Memory B cell (primary cell): Measurements from ENCODE around the gene STYK1.

Source experiments
- ATAC-seq: fragments of 150-1000 bp; cut with Tn5 transposase; 2 replicates; pipeline ENCODE4 v1.10.0; 2021; ENCODE audit warnings: low read depth, mild to moderate bottlenecking, moderate library complexity
- DNase-seq, 2 donors: peaks; one replicate each; pipeline ENCODE4 v3.0.0; 2022; ENCODE audit warnings: low spot score in 2 of 2
- H3K27ac Mint-ChIP-seq: one replicate; pipeline ENCODE4 v1.8.0; 2022; ENCODE audit warnings: mild to moderate bottlenecking, moderate library complexity, mixed read lengths
- H3K27me3 Mint-ChIP-seq: one replicate; pipeline ENCODE4 v1.8.0; 2022; ENCODE audit warnings: mixed read lengths
- H3K36me3 Mint-ChIP-seq: one replicate; pipeline ENCODE4 v1.8.0; 2022; ENCODE audit warnings: mild to moderate bottlenecking, mixed read lengths
- H3K4me1 Mint-ChIP-seq: one replicate; pipeline ENCODE4 v1.8.0; 2022; ENCODE audit warnings: mixed read lengths
- H3K4me3 Mint-ChIP-seq: one replicate; pipeline ENCODE4 v1.8.0; 2022; ENCODE audit warnings: mild to moderate bottlenecking, moderate library complexity, mixed read lengths
- H3K9me3 Mint-ChIP-seq: one replicate; pipeline ENCODE4 v1.8.0; 2022; ENCODE audit warnings: mixed read lengths

The STYK1 gene

GRCh38 chr12:10705655-10706054 lies 31.8 kb upstream of the STYK1 start:
- Mint-ChIP-seq H3K4me3 (no peak overlapping the region), H3K9me3 (no peaks in the 10 kb centered on the region), H3K36me3 (peaks cover 4% of the 10 kb centered on the region), H3K4me1 (peaks cover 5% of the 10 kb centered on the region), H3K27me3 (peaks cover 10% of the 10 kb centered on the region), H3K27ac (no peak overlapping the region)
- ATAC-seq (no peak), DNase-seq (no peak)

DNA sequence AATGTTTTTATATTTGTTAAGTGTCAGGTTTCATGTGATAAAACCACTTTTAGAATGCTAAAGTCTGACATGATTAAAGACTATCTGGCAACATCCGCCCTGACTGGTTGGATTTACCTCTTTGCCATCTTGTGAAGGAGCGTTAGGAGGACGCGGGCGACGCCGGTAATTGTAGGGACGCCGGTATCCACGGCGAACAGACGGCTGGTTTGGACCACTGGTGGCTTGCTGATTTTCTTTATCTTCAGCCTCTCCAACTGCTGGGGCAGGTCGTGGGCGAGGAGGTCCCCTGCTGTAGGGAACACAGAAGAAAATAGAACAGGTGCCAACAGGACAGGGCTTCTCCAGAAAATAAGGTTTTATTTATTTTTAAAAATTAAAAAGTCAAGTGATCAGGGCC lies 28.0 kb upstream of the STYK1 start:
- H3K27ac Mint-ChIP-seq = no peak overlapping the region

GRCh38 chr12:10701131-10701681 lies 27.4 kb upstream of the STYK1 start:
- H3K4me1 Mint-ChIP-seq = peaks cover 3% of the 10 kb centered on the region
- peak; percentile 17 for ATAC-seq
- H3K9me3 Mint-ChIP-seq = no peaks in the 10 kb centered on the region
- no peaks in the 10 kb centered on the region for H3K27me3 Mint-ChIP-seq
- H3K4me3 Mint-ChIP-seq = no peak overlapping the region
- H3K36me3 Mint-ChIP-seq = no peaks in the 10 kb centered on the region
- no peak overlapping the region for H3K27ac Mint-ChIP-seq
- DNase-seq = no peak

More for the DNA sequence above, 28.0 kb upstream of the STYK1 start:
- no peak overlapping the region for H3K4me3 Mint-ChIP-seq
- DNase-seq (no peak), ATAC-seq (no peak)
- no peaks in the 10 kb centered on the region for H3K9me3 Mint-ChIP-seq
- no peaks in the 10 kb centered on the region for H3K27me3 Mint-ChIP-seq
- H3K4me1 Mint-ChIP-seq = peaks cover 3% of the 10 kb centered on the region
- H3K36me3 Mint-ChIP-seq = no peaks in the 10 kb centered on the region

GRCh38 chr12:10700581-10700980 lies 26.7 kb upstream of the STYK1 start:
- Mint-ChIP-seq H3K4me3 (no peak overlapping the region), H3K27ac (no peak overlapping the region), H3K4me1 (peaks cover 3% of the 10 kb centered on the region), H3K36me3 (no peaks in the 10 kb centered on the region), H3K27me3 (no peaks in the 10 kb centered on the region), H3K9me3 (no peaks in the 10 kb centered on the region)
- ATAC-seq (no peak), DNase-seq (no peak)

- Mint-ChIP-seq H3K4me1 (peaks cover 3% of the 10 kb centered on the region), H3K36me3 (no peaks in the 10 kb centered on the region), H3K4me3 (no peak overlapping the region), H3K27ac (no peak overlapping the region), H3K27me3 (no peaks in the 10 kb centered on the region), H3K9me3 (no peaks in the 10 kb centered on the region)
- no peak for DNase-seq
- no peak for ATAC-seq
Measured at GRCh38 chr12:10697862-10698261, 24.0 kb upstream of the STYK1 start.

- no peaks in the 10 kb centered on the region for H3K9me3 Mint-ChIP-seq
- ATAC-seq (no peak), DNase-seq (no peak)
- H3K4me1 Mint-ChIP-seq = peaks cover 3% of the 10 kb centered on the region
- no peak overlapping the region for H3K27ac Mint-ChIP-seq
- no peaks in the 10 kb centered on the region for H3K36me3 Mint-ChIP-seq
- H3K4me3 Mint-ChIP-seq = no peak overlapping the region
- no peaks in the 10 kb centered on the region for H3K27me3 Mint-ChIP-seq
Measured at GRCh38 chr12:10697156-10697555, 23.3 kb upstream of the STYK1 start.

GRCh38 chr12:10690906-10691305 lies 17.1 kb upstream of the STYK1 start:
- no peaks in the 10 kb centered on the region for H3K4me1 Mint-ChIP-seq
- H3K9me3 Mint-ChIP-seq = peaks cover 6% of the 10 kb centered on the region
- no peaks in the 10 kb centered on the region for H3K36me3 Mint-ChIP-seq
- peaks cover 3% of the 10 kb centered on the region for H3K27me3 Mint-ChIP-seq
- no peak overlapping the region for H3K4me3 Mint-ChIP-seq
- no peak overlapping the region for H3K27ac Mint-ChIP-seq
- no peak for ATAC-seq
- DNase-seq = no peak

- DNase-seq (no peak), ATAC-seq (no peak)
- H3K27me3 Mint-ChIP-seq = peaks cover 7% of the 10 kb centered on the region
- no peak overlapping the region for H3K4me3 Mint-ChIP-seq
- no peaks in the 10 kb centered on the region for H3K36me3 Mint-ChIP-seq
- peaks cover 6% of the 10 kb centered on the region for H3K9me3 Mint-ChIP-seq
- no peaks in the 10 kb centered on the region for H3K4me1 Mint-ChIP-seq
- H3K27ac Mint-ChIP-seq = no peak overlapping the region
Measured at GRCh38 chr12:10689146-10689545, 15.3 kb upstream of the STYK1 start.

GRCh38 chr12:10688042-10688441 lies 14.2 kb upstream of the STYK1 start:
- Mint-ChIP-seq H3K4me3 (no peak overlapping the region), H3K36me3 (no peaks in the 10 kb centered on the region), H3K27ac (no peak overlapping the region), H3K27me3 (peaks cover 7% of the 10 kb centered on the region), H3K9me3 (peaks cover 6% of the 10 kb centered on the region), H3K4me1 (no peaks in the 10 kb centered on the region)
- no peak for DNase-seq
- ATAC-seq = no peak

DNA sequence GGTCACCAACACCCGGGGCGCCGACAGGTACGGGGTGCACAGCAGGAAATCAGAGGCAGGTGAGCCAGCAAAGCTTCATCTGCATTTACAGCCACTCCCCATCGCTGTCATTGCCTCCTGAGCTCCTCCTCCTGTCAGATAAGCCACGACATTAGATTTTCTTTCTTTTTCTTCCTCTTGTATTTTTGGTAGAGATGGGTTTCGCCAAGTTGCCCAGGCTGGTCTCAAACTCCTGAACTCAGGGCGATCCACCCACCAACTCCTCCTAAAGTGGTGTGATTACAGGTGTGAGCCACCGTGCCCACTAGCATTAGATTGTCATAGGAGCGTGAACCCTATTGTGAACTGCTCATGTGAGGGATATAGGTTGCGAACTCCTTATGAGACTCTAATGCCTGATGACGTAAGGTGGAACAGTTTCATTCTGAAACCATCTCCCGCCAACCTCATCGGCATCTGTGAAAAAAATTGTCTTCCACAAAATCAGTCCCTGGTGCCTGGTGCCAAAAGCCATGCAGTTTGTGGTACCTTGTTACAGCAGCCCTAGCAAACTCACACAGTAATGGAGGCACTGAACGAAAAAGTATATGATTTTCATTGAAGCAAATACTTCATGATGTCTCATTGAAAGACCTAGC lies 1.5 kb downstream of the STYK1 start:
- ATAC-seq = peak; percentile 34
- Mint-ChIP-seq H3K36me3 (no peaks in the 10 kb centered on the region), H3K9me3 (peaks cover 3% of the 10 kb centered on the region), H3K4me1 (peaks cover 15% of the 10 kb centered on the region), H3K4me3 (peak overlapping the region; percentile 58), H3K27me3 (peaks cover 27% of the 10 kb centered on the region), H3K27ac (no peak overlapping the region)
- no peak for DNase-seq

GRCh38 chr12:10669533-10669932 lies 4.3 kb downstream of the STYK1 start:
- Mint-ChIP-seq H3K27ac (no peak overlapping the region), H3K27me3 (peaks cover 17% of the 10 kb centered on the region), H3K4me1 (peaks cover 15% of the 10 kb centered on the region), H3K4me3 (no peak overlapping the region), H3K36me3 (no peaks in the 10 kb centered on the region), H3K9me3 (peaks cover 3% of the 10 kb centered on the region)
- no peak for DNase-seq
- ATAC-seq = no peak

DNA sequence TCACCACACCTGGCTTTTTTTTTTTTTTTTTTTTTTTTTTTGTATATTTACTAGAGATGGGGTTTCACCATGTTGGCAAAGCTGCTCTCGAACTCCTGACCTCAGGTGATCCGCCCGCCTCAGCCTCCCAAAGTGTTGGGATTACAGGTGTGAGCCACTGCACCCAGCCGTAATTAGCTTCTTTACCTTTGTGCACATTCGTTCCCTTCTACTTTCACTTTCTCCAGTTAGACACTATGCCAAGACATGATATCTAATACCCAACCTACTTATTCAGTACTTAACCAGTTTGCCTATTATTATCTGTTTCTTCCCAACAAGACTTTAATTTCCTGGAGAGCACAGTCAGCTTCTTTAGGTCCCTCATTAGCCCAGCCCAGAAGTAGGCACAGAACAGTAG lies 5.3 kb downstream of the STYK1 start:
- H3K36me3 Mint-ChIP-seq = no peaks in the 10 kb centered on the region
- peaks cover 15% of the 10 kb centered on the region for H3K27me3 Mint-ChIP-seq
- H3K4me1 Mint-ChIP-seq = peaks cover 9% of the 10 kb centered on the region
- ATAC-seq (no peak), DNase-seq (no peak)
- peaks cover 3% of the 10 kb centered on the region for H3K9me3 Mint-ChIP-seq
- H3K27ac Mint-ChIP-seq = no peak overlapping the region
- H3K4me3 Mint-ChIP-seq = peak overlapping the region; percentile 9

GRCh38 chr12:10667581-10667980 lies 6.3 kb downstream of the STYK1 start:
- peaks cover 5% of the 10 kb centered on the region for H3K4me1 Mint-ChIP-seq
- no peaks in the 10 kb centered on the region for H3K9me3 Mint-ChIP-seq
- no peak overlapping the region for H3K27ac Mint-ChIP-seq
- no peak overlapping the region for H3K4me3 Mint-ChIP-seq
- DNase-seq (no peak), ATAC-seq (no peak)
- no peaks in the 10 kb centered on the region for H3K36me3 Mint-ChIP-seq
- H3K27me3 Mint-ChIP-seq = peaks cover 13% of the 10 kb centered on the region

DNA sequence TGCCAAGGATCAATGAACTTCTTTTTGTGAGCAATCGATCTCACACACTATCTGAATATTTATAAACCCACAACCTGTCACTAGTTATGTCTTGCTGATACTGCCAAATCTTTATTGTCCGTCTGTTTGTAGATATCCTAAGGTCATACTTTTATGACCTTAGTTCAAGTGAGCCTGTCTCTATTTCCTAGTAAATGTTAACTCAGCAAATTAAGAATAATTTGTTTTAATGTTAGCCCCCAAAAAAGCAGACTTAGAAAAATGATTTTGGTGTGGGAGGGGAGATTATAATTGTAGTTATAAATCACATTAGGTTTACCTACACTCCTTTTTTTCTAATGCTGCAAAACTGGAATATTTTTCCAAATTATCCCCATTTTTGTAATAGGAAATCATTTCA lies 9.4 kb downstream of the STYK1 start:
- no peak for ATAC-seq
- DNase-seq = no peak
- no peaks in the 10 kb centered on the region for H3K9me3 Mint-ChIP-seq
- peaks cover 17% of the 10 kb centered on the region for H3K27me3 Mint-ChIP-seq
- H3K4me1 Mint-ChIP-seq = peaks cover 5% of the 10 kb centered on the region
- H3K4me3 Mint-ChIP-seq = no peak overlapping the region
- H3K36me3 Mint-ChIP-seq = no peaks in the 10 kb centered on the region
- H3K27ac Mint-ChIP-seq = no peak overlapping the region

DNA sequence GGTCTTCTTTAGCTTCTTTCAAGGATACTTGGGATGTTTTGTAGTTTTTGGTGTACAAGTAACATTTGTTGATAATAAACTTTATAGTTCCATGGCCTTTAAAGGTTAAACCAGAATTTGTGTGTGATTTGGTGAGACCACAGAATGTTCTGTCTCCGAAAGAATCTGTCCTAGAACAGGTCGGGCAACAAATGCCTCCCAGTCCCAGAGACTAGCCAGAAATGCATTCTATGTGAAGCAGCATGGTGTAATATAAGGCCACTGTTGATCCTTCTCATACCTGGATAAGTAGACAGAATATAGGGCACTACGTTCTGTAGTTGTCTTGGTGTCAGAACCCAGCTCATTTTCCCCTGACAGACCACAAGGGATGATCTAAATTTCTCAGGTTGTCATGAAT lies 10.0 kb downstream of the STYK1 start:
- Mint-ChIP-seq H3K27me3 (peaks cover 14% of the 10 kb centered on the region), H3K27ac (no peak overlapping the region), H3K4me3 (no peak overlapping the region), H3K36me3 (no peaks in the 10 kb centered on the region), H3K9me3 (no peaks in the 10 kb centered on the region), H3K4me1 (peaks cover 5% of the 10 kb centered on the region)
- no peak for DNase-seq
- ATAC-seq = no peak
